Measurements from ENCODE around the gene OR52B2. TPM values are rescaled to one million over a fixed set of nuclear protein-coding genes. Genes with fewer than 3 reads are reported as not detected.

The OR52B2 gene
- total RNA-seq, 1 experiment from 2014 or later, result not detected

DNA sequence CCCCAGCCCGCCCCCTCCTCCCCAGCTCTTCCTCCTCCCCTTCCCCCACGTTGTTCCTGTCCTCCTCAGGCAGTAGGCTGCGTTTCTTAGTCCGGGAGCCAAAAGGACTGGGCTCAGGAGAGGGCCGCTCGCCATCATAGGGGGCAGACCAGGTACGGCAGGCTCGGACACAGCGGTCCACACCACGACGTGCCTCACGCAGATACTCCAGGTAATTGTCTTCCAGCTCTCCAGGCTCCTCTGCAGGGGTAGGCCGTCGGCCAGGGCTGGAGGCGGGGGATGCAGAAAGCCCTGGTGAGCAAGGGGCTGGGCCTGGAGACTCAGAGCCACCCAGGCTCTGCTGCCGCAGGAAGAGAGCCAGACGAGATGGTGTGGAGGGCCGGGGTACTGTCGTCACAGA is 47.6 kb upstream of the OR52B2 start:
- Mint-ChIP-seq H3K36me3 (peaks cover 25% of the 10 kb centered on the region), H3K27ac (no peak overlapping the region), H3K4me3 (no peak overlapping the region), H3K4me1 (no peaks in the 10 kb centered on the region), H3K27me3 (ENCODE audit: low read depth) (no peaks in the 10 kb centered on the region), H3K9me3 (no peaks in the 10 kb centered on the region)
- ATAC-seq (no peak), DNase-seq (ENCODE audit: low spot score) (no peak)
- TF ChIP-seq ERG (CRISPR knock-in tag; IDR thresholded peaks at IDR 0.05) (no peak), ZNF396 (CRISPR knock-in tag; IDR thresholded peaks at IDR 0.05; ENCODE audit: borderline replicate concordance) (no peak), ZBTB43 (CRISPR knock-in tag; IDR thresholded peaks at IDR 0.05) (no peak), SMAD4 (CRISPR knock-in tag; IDR thresholded peaks at IDR 0.05) (no peak), TP53 (CRISPR knock-in tag; IDR thresholded peaks at IDR 0.05) (no peak), JAZF1 (CRISPR knock-in tag; IDR thresholded peaks at IDR 0.05) (no peak), FOXK1 (CRISPR knock-in tag; IDR thresholded peaks at IDR 0.05) (no peak), NR1H2 (CRISPR knock-in tag; IDR thresholded peaks at IDR 0.05) (no peak), ZNF671 (CRISPR knock-in tag; IDR thresholded peaks at IDR 0.05) (no peak), ETV6 (CRISPR knock-in tag; IDR thresholded peaks at IDR 0.05) (no peak), FOXP1 (CRISPR knock-in tag; IDR thresholded peaks at IDR 0.05; ENCODE audit: borderline replicate concordance) (no peak)
- TF ChIP-seq, protein P1, sequence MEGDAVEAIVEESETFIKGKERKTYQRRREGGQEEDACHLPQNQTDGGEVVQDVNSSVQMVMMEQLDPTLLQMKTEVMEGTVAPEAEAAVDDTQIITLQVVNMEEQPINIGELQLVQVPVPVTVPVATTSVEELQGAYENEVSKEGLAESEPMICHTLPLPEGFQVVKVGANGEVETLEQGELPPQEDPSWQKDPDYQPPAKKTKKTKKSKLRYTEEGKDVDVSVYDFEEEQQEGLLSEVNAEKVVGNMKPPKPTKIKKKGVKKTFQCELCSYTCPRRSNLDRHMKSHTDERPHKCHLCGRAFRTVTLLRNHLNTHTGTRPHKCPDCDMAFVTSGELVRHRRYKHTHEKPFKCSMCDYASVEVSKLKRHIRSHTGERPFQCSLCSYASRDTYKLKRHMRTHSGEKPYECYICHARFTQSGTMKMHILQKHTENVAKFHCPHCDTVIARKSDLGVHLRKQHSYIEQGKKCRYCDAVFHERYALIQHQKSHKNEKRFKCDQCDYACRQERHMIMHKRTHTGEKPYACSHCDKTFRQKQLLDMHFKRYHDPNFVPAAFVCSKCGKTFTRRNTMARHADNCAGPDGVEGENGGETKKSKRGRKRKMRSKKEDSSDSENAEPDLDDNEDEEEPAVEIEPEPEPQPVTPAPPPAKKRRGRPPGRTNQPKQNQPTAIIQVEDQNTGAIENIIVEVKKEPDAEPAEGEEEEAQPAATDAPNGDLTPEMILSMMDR (IDR thresholded peaks at IDR 0.05), result no peak
- ChIA-PET POLR2A (no interaction called here), CTCF (no interaction called here)

- Mint-ChIP-seq H3K4me3 (no peak overlapping the region), H3K9me3 (no peaks in the 10 kb centered on the region)
- POLR2A ChIA-PET, result no interaction called here
Measured at GRCh38 chr11:6216501-6216900, 46.4 kb upstream of the OR52B2 start.

DNA sequence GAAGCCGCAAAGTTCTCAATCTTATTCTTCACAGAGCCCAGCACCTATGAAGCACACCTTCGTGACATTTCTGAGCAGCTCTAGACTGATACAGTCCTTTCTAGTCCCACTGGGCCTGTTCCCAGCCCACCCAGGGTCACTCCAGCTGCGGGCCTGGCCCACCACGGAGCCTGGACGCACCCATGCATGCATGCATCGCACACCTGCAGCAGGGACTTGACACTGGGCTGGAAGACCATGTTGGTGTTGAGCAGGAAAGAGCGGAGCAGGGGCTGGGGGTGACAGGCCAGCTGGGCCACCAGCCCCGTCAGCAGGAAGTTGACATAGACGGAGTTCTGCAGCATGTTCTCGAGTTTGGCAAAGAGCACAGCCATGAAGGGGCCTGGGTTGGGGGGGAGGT is 44.4 kb upstream of the OR52B2 start:
- ATAC-seq (no peak), DNase-seq (ENCODE audit: low spot score) (no peak)
- Mint-ChIP-seq H3K4me3 (no peak overlapping the region), H3K27me3 (ENCODE audit: low read depth) (no peaks in the 10 kb centered on the region), H3K27ac (no peak overlapping the region), H3K36me3 (peaks cover 20% of the 10 kb centered on the region), H3K4me1 (no peaks in the 10 kb centered on the region), H3K9me3 (no peaks in the 10 kb centered on the region)
- POLR2A ChIA-PET, result no interaction called here
- CTCF ChIA-PET, result interaction anchor here (1.0 to 1.6 kb wide), 2 partner anchors 139 to 149 kb away, joined by 4 read pairs; no protein-coding TSS in a partner anchor
- no peak for TF ChIP-seq PRDM15 (CRISPR knock-in tag; IDR thresholded peaks at IDR 0.05)
- no peak for TF ChIP-seq NFATC4 (CRISPR knock-in tag; IDR thresholded peaks at IDR 0.05)
- TF ChIP-seq MXD4 (CRISPR knock-in tag; IDR thresholded peaks at IDR 0.05; ENCODE audit: borderline replicate concordance), result no peak
- no peak for TF ChIP-seq CREM (CRISPR knock-in tag; IDR thresholded peaks at IDR 0.05)
- TF ChIP-seq, protein P2, sequence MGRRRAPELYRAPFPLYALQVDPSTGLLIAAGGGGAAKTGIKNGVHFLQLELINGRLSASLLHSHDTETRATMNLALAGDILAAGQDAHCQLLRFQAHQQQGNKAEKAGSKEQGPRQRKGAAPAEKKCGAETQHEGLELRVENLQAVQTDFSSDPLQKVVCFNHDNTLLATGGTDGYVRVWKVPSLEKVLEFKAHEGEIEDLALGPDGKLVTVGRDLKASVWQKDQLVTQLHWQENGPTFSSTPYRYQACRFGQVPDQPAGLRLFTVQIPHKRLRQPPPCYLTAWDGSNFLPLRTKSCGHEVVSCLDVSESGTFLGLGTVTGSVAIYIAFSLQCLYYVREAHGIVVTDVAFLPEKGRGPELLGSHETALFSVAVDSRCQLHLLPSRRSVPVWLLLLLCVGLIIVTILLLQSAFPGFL (CRISPR knock-in tag; IDR thresholded peaks at IDR 0.05; ENCODE audit: borderline replicate concordance), result no peak
- TF ChIP-seq, protein P3, sequence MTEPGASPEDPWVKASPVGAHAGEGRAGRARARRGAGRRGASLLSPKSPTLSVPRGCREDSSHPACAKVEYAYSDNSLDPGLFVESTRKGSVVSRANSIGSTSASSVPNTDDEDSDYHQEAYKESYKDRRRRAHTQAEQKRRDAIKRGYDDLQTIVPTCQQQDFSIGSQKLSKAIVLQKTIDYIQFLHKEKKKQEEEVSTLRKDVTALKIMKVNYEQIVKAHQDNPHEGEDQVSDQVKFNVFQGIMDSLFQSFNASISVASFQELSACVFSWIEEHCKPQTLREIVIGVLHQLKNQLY (CRISPR knock-in tag; IDR thresholded peaks at IDR 0.05), result no peak

More at GRCh38 chr11:6216501-6216900, 46.4 kb upstream of the OR52B2 start:
- DNase-seq (ENCODE audit: low spot score) (no peak), ATAC-seq (no peak)
- no peak overlapping the region for H3K27ac Mint-ChIP-seq
- TF ChIP-seq PRRX2 (CRISPR knock-in tag; IDR thresholded peaks at IDR 0.05), result no peak
- no peak for TF ChIP-seq CBFB (CRISPR knock-in tag; IDR thresholded peaks at IDR 0.05; ENCODE audit: low read depth)
- no peak for TF ChIP-seq CREB1 (CRISPR knock-in tag; IDR thresholded peaks at IDR 0.05)
- no peak for TF ChIP-seq HMGXB4 (CRISPR knock-in tag; IDR thresholded peaks at IDR 0.05)
- TF ChIP-seq KAT7 (CRISPR knock-in tag; IDR thresholded peaks at IDR 0.05; ENCODE audit: borderline replicate concordance), result no peak
- TF ChIP-seq ZNF671 (CRISPR knock-in tag; IDR thresholded peaks at IDR 0.05), result no peak
- H3K27me3 Mint-ChIP-seq (ENCODE audit: low read depth), result no peaks in the 10 kb centered on the region
- peaks cover 20% of the 10 kb centered on the region for H3K36me3 Mint-ChIP-seq
- H3K4me1 Mint-ChIP-seq, result no peaks in the 10 kb centered on the region
- CTCF ChIA-PET, result no interaction called here

Data from WTC11 (cell line).